Upper lobe of right lung (tissue), 1 donor: ENCODE data around the gene MAP2K5. TPM values are rescaled to one million over a fixed set of nuclear protein-coding genes. Genes with fewer than 3 reads are reported as not detected.

Source experiments
- ATAC-seq: fragments of 200-7000 bp; cut with Tn5 transposase; one replicate; pipeline ENCODE4 v1.9.1; 2020; ENCODE audit warnings: mild to moderate bottlenecking, moderate library complexity
- DNase-seq: peaks from one replicate; pipeline ENCODE4 v3.0.0-alpha.2; 2020
- H3K27ac ChIP-seq: fragments of 200-600 bp; one replicate; pipeline ENCODE4 v1.8.0; 2022
- H3K27me3 ChIP-seq: fragments of 200-600 bp; one replicate; pipeline ENCODE4 v1.8.0; 2022; ENCODE audit warnings: mild to moderate bottlenecking
- H3K36me3 ChIP-seq: fragments of 200-600 bp; one replicate; pipeline ENCODE4 v1.8.0; 2022
- H3K4me1 ChIP-seq: fragments of 200-600 bp; one replicate; pipeline ENCODE4 v1.8.0; 2022
- H3K4me3 ChIP-seq: fragments of 200-600 bp; one replicate; pipeline ENCODE4 v1.8.0; 2022; ENCODE audit warnings: mild to moderate bottlenecking
- H3K9me3 ChIP-seq: fragments of 200-600 bp; one replicate; pipeline ENCODE4 v1.8.0; 2022
- CTCF ChIP-seq: fragments of 200-600 bp; IDR thresholded peaks from one replicate; pipeline ENCODE4 v1.8.0; 2022; ENCODE audit warnings: antibody characterized with exemption
- intact Hi-C: fragments of 100-400 bp; cut with DNase I; formaldehyde crosslinking; loops from one replicate; pipeline ENCODE4 v1.11.0; 2022
- total RNA-seq: library from RNA; stranded (reverse); fragmentation: NEBNext Ultra II Directional; extraction: Animal tissue kit (Norgen Biotek cat#: 25700); gene quantifications from one replicate; pipeline ENCODE4 v1.2.1, GENCODE V29; 2021
- donor health status: DM: no; HTN: yes; CAD: no; lungs with severe emphysema.

The MAP2K5 gene
- total RNA-seq, 1 donor from 2014 or later = 18.3 TPM

- H3K27me3 ChIP-seq = no peaks in the 10 kb centered on the region
- H3K36me3 ChIP-seq = peaks cover 32% of the 10 kb centered on the region
- H3K27ac ChIP-seq = no peak overlapping the region
- ATAC-seq (no peak), DNase-seq (no peak)
- no peaks in the 10 kb centered on the region for H3K9me3 ChIP-seq
- peaks cover 3% of the 10 kb centered on the region for H3K4me1 ChIP-seq
- intact Hi-C loops = no loop called here
- no peak overlapping the region for H3K4me3 ChIP-seq
- no peak for TF ChIP-seq CTCF
Measured at GRCh38 chr15:67515557-67515956, 26.9 kb upstream of the MAP2K5 start.

GRCh38 chr15:67520321-67521028 lies 22.0 kb upstream of the MAP2K5 start:
- intact Hi-C loops = loop anchor here (10.0 kb wide), 1 partner anchor 314 kb away; no protein-coding TSS in a partner anchor
- Histone ChIP-seq H3K4me1 (peaks cover 22% of the 10 kb centered on the region), H3K9me3 (no peaks in the 10 kb centered on the region), H3K27me3 (no peaks in the 10 kb centered on the region), H3K4me3 (peak overlapping the region; percentile 87), H3K27ac (peak overlapping the region; percentile 96), H3K36me3 (peaks cover 6% of the 10 kb centered on the region)
- no peak for TF ChIP-seq CTCF
- DNase-seq (no peak), ATAC-seq (no peak)

GRCh38 chr15:67521029-67521782 lies 21.3 kb upstream of the MAP2K5 start, which contains the start of gene C15orf61:
C15orf61 (plus strand) TSS chr15:67521131; CDS start chr15:67521249, 118 bp downstream.
- TF ChIP-seq CTCF = no peak
- intact Hi-C loops = loop anchor here (10.0 kb wide), 1 partner anchor 314 kb away; no protein-coding TSS in a partner anchor
- DNase-seq = peak; percentile 95
- Histone ChIP-seq H3K36me3 (peaks cover 3% of the 10 kb centered on the region), H3K27ac (peak within 1 kb of the TSS; percentile 96), H3K9me3 (no peaks in the 10 kb centered on the region), H3K27me3 (no peaks in the 10 kb centered on the region), H3K4me1 (peaks cover 22% of the 10 kb centered on the region), H3K4me3 (peak within 1 kb of the TSS; percentile 87)
- peak; percentile 96 for ATAC-seq

DNA sequence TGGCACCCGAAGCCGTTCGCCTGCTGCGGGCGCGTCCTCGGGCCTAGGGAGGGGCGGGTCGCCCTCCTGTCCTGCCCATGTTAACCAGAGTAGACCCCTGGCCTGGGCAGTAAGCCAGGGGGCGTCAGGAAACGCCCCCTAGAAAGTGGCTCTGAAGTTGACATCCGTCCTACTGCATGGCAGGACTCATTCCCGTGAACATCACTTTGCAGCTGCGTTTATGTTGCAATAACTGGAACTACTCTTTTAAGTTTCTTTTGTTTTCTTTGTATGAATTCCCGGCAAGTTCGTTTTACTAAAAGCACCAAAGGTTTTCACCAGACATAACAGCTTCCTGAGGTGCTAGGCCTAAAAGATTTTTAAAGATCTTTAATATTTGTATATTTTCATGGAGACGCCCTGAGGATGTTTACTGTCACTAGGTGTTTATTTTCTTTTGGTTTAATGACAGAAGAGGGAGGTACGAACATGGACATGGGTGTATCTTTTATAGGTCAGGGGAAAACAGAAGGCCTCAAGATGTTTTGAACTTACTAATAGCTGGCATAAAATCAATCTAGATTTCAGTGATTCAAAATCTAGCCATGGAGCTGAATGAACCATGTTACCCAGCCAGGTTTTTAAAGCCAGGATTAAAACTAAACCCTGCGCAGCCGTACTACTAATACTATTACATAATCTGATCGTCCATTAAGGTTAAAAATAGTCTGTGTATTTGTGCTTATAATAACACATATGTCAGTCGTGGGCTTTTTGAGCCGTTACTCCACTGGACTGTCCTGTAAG lies 20.5 kb upstream of the MAP2K5 start:
- H3K36me3 ChIP-seq = peaks cover 10% of the 10 kb centered on the region
- H3K27me3 ChIP-seq = no peaks in the 10 kb centered on the region
- no peak for ATAC-seq
- peak overlapping the region; percentile 96 for H3K27ac ChIP-seq
- intact Hi-C loops = loop anchor here (10.0 kb wide), 1 partner anchor 313 kb away; no protein-coding TSS in a partner anchor
- TF ChIP-seq CTCF = no peak
- H3K4me1 ChIP-seq = peaks cover 22% of the 10 kb centered on the region
- H3K4me3 ChIP-seq = peak overlapping the region; percentile 87
- no peaks in the 10 kb centered on the region for H3K9me3 ChIP-seq
- DNase-seq = no peak

GRCh38 chr15:67523330-67523729 lies 19.2 kb upstream of the MAP2K5 start:
- H3K4me1 ChIP-seq = peaks cover 22% of the 10 kb centered on the region
- no peaks in the 10 kb centered on the region for H3K27me3 ChIP-seq
- peaks cover 10% of the 10 kb centered on the region for H3K36me3 ChIP-seq
- peak overlapping the region; percentile 87 for H3K4me3 ChIP-seq
- DNase-seq (no peak), ATAC-seq (no peak)
- no peaks in the 10 kb centered on the region for H3K9me3 ChIP-seq
- no peak overlapping the region for H3K27ac ChIP-seq
- intact Hi-C loops = loop anchor here (10.0 kb wide), 1 partner anchor 311 kb away; no protein-coding TSS in a partner anchor
- TF ChIP-seq CTCF = no peak
